HEK293T (cell line): ENCODE data around the gene TMED10.

Source experiments
- CTCF ChIA-PET: fragments of 350-600 bp; formaldehyde crosslinking; extraction: SDS; loops from one replicate; lab custom pipeline; 2021; ENCODE audit warnings: antibody characterized with exemption, inconsistent platforms; lab: Yijun Ruan, JAX
- POLR2A ChIA-PET: fragments of 350-600 bp; formaldehyde crosslinking; extraction: SDS; loops from one replicate; lab custom pipeline; 2020; ENCODE audit warnings: antibody characterized with exemption, inconsistent platforms; lab: Yijun Ruan, JAX
- DNase-seq: peaks from one replicate; pipeline ENCODE4 v3.0.0; 2012; ENCODE audit warnings: mixed read lengths; ENCODE audit errors: extremely low spot score
- ARNT ChIP-seq: fragments of 450-650 bp; IDR thresholded peaks from 2 replicates; pipeline ENCODE4 v1.6.1; 2017; ENCODE audit warnings: mild to moderate bottlenecking
- BHLHE40 ChIP-seq: fragments of 450-650 bp; IDR thresholded peaks from 2 replicates; pipeline ENCODE4 v1.6.1; 2016; ENCODE audit warnings: mild to moderate bottlenecking, moderate library complexity, borderline replicate concordance
- CTBP1 ChIP-seq: fragments of 450-650 bp; IDR thresholded peaks from 2 replicates; pipeline ENCODE4 v1.6.1; 2016; ENCODE audit warnings: borderline replicate concordance
- ELF4 ChIP-seq: fragments of 450-650 bp; IDR thresholded peaks from 2 replicates; pipeline ENCODE4 v1.6.1; 2017; ENCODE audit warnings: antibody characterized with exemption
- FOXA1 ChIP-seq: fragments of 450-650 bp; IDR thresholded peaks from 2 replicates; pipeline ENCODE4 v1.6.1; 2016; ENCODE audit warnings: mild to moderate bottlenecking
- FOXK2 ChIP-seq: fragments of 450-650 bp; IDR thresholded peaks from 2 replicates; pipeline ENCODE4 v1.6.1; 2016; ENCODE audit warnings: mild to moderate bottlenecking
- FOXM1 ChIP-seq: fragments of 450-650 bp; IDR thresholded peaks from 2 replicates; pipeline ENCODE4 v1.6.1; 2017; ENCODE audit warnings: mild to moderate bottlenecking, borderline replicate concordance
- HDGF ChIP-seq: fragments of 450-650 bp; IDR thresholded peaks from 2 replicates; pipeline ENCODE4 v1.6.1; 2017; ENCODE audit warnings: antibody characterized with exemption, borderline replicate concordance
- L3MBTL2 ChIP-seq: fragments of 450-650 bp; conservative IDR thresholded peaks from 2 replicates; pipeline ENCODE4 v1.6.1; 2016; ENCODE audit warnings: mild to moderate bottlenecking
- LEF1 ChIP-seq: fragments of 450-650 bp; IDR thresholded peaks from 2 replicates; pipeline ENCODE4 v1.6.1; 2017; ENCODE audit warnings: mild to moderate bottlenecking, borderline replicate concordance
- NFRKB ChIP-seq: fragments of 450-650 bp; IDR thresholded peaks from 2 replicates; pipeline ENCODE4 v1.6.1; 2016; ENCODE audit warnings: mild to moderate bottlenecking, moderate library complexity
- PKNOX1 ChIP-seq: fragments of 450-650 bp; IDR thresholded peaks from 2 replicates; pipeline ENCODE4 v1.6.1; 2016
- SP1 ChIP-seq: fragments of 450-650 bp; IDR thresholded peaks from 2 replicates; pipeline ENCODE4 v1.6.1; 2017
- SUZ12 ChIP-seq: fragments of 450-650 bp; IDR thresholded peaks from 2 replicates; pipeline ENCODE4 v1.6.1; 2016; ENCODE audit warnings: mild to moderate bottlenecking
- TARDBP ChIP-seq: fragments of 450-650 bp; IDR thresholded peaks from 2 replicates; pipeline ENCODE4 v1.6.1; 2016
- ZNF384 ChIP-seq: fragments of 450-650 bp; IDR thresholded peaks from 2 replicates; pipeline ENCODE4 v1.6.1; 2016

The TMED10 gene

DNA sequence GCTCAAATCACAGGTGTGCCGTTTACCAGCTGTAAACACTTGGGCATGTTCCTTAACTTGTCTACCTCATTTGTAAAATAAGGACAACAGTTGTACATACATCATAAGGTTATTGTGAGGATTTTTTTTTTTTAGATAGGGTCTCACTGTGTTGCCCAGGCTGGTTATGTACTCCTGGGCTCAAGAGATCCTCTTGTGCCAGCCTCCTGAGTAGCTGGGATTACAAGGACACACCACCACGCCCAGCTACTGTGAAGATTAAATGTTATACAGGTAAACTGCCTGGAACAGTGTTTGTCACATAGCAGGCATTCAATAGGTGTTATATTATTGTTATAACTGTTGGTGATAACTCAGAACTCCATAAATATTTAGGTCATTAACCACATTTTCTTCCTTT, 12.7 kb downstream of the TMED10 start:
- ChIA-PET POLR2A (interaction anchor here (1.0 kb wide), 1 partner anchor 37 kb away, joined by 3 read pairs; the partner anchor contains the start of gene NEK9), CTCF (no interaction called here)
- no peak for DNase-seq
- no peak for TF ChIP-seq BHLHE40
- no peak for TF ChIP-seq PKNOX1
- TF ChIP-seq NFRKB: no peak
- no peak for TF ChIP-seq LEF1
- TF ChIP-seq SP1: no peak
- TF ChIP-seq ARNT: no peak
- TF ChIP-seq ELF4: no peak
- TF ChIP-seq HDGF: no peak
- TF ChIP-seq L3MBTL2: no peak
- TF ChIP-seq CTBP1: no peak
- no peak for TF ChIP-seq ZNF384

- DNase-seq: no peak
- no peak for TF ChIP-seq CTBP1
- no peak for TF ChIP-seq NFRKB
- no peak for TF ChIP-seq FOXA1
- TF ChIP-seq PKNOX1: no peak
- no peak for TF ChIP-seq L3MBTL2
- no peak for TF ChIP-seq BHLHE40
- TF ChIP-seq SP1: no peak
- TF ChIP-seq ELF4: no peak
- no peak for TF ChIP-seq ARNT
- TF ChIP-seq HDGF: no peak
- ChIA-PET POLR2A (interaction anchor here (1.0 kb wide), 1 partner anchor 36 kb away, joined by 3 read pairs; the partner anchor contains the start of gene NEK9), CTCF (no interaction called here)
Observed at GRCh38 chr14:75162631-75163030, 13.8 kb downstream of the TMED10 start.

- ChIA-PET CTCF (no interaction called here), POLR2A (no interaction called here)
- no peak for DNase-seq
- no peak for TF ChIP-seq CTBP1
- TF ChIP-seq LEF1: no peak
- TF ChIP-seq TARDBP: no peak
- TF ChIP-seq SP1: no peak
- TF ChIP-seq ARNT: no peak
- no peak for TF ChIP-seq BHLHE40
Observed at GRCh38 chr14:75158843-75159614, 17.4 kb downstream of the TMED10 start.

DNA sequence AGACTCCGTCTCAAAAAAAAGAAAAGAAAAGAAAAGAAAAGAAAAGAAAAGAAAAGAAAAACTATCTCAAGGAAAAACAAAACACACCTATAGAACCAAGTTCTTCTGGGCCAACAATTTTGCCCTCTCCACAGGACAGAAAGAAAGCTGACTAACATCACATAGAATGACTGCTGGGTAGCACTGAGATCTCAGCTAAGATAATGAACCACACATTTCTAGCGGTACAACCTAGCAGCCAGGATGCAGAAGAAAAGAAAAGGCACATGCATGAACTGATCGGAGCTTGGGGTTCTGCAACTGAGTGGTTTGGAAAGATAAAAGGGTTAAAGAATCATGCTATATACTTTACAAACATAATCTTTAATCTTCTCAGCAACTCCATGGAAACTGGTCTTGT, 19.5 kb downstream of the TMED10 start:
- no peak for DNase-seq
- TF ChIP-seq HDGF: no peak
- no peak for TF ChIP-seq TARDBP
- no peak for TF ChIP-seq FOXK2
- POLR2A ChIA-PET: no interaction called here
- CTCF ChIA-PET: interaction anchor here (0.7 kb wide), 1 partner anchor 134 kb away, joined by 4 read pairs; no protein-coding TSS in a partner anchor

DNA sequence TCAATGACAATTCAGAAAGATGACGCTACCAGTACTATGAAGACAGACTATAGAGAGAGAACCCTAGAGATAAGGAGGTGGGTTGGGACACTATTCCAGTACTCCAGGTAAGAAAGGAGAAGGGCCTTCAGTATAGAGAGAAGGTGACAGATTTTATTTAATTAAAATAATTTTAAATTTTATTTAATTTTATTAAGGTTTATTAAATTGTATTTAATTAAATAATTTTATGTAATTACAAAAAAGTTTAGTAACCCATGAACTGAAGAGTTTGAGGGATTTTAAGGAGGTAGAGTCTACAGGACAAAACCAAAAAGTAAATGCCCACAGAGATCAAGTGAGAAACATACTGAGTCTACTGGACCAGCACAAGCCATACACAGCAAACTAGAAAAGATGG, 20.3 kb downstream of the TMED10 start:
- ChIA-PET CTCF (interaction anchor here (1.6 kb wide), 1 partner anchor 14 kb away, joined by 3 read pairs; no protein-coding TSS in a partner anchor), POLR2A (no interaction called here)
- TF ChIP-seq LEF1: no peak
- no peak for TF ChIP-seq FOXA1
- no peak for TF ChIP-seq L3MBTL2
- no peak for TF ChIP-seq ELF4
- TF ChIP-seq FOXK2: no peak
- DNase-seq: no peak

GRCh38 chr14:75155169-75155568, 21.2 kb downstream of the TMED10 start:
- TF ChIP-seq LEF1: no peak
- no peak for TF ChIP-seq ARNT
- TF ChIP-seq ELF4: no peak
- TF ChIP-seq ZNF384: no peak
- TF ChIP-seq FOXA1: no peak
- no peak for TF ChIP-seq NFRKB
- no peak for TF ChIP-seq HDGF
- TF ChIP-seq FOXM1: no peak
- TF ChIP-seq CTBP1: no peak
- TF ChIP-seq FOXK2: no peak
- no peak for TF ChIP-seq L3MBTL2
- no peak for TF ChIP-seq BHLHE40
- no peak for TF ChIP-seq PKNOX1
- no peak for TF ChIP-seq SUZ12
- no peak for TF ChIP-seq SP1
- no peak for DNase-seq
- CTCF ChIA-PET: interaction anchor here (1.6 kb wide), 1 partner anchor 15 kb away, joined by 3 read pairs; no protein-coding TSS in a partner anchor
- POLR2A ChIA-PET: no interaction called here

DNA sequence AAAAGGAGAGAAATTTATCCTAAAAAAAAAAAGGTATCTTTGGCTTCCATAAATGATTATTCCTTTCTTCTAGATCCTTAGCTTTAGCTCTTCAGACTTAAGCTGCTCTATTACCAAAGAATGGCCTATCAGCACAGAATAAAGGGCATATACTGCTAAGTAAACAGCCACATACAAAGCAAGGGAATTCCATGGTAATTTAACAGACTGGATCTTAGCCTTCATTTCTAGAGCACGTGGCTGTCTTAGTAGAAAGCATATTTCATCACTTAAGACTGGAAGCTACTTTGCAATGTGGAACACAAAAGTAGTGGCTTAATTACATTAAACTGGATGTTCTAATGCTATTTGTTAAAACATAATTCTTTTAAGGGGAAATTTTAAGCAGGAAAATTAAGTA, 23.1 kb downstream of the TMED10 start:
- ChIA-PET CTCF (interaction anchor here (0.7 to 0.9 kb wide), 2 partner anchors 15 to 172 kb away, joined by 3 read pairs; no protein-coding TSS in a partner anchor), POLR2A (no interaction called here)
- TF ChIP-seq TARDBP (no peak), L3MBTL2 (no peak), CTBP1 (no peak), FOXK2 (no peak), FOXM1 (no peak), SP1 (no peak), PKNOX1 (no peak), HDGF (no peak), SUZ12 (no peak), ZNF384 (no peak), LEF1 (no peak), FOXA1 (no peak), ELF4 (no peak), BHLHE40 (no peak), NFRKB (no peak), ARNT (no peak)
- no peak for DNase-seq
